SK-N-SH treated with all-trans-retinoic acid at 6 μM for 48 hours (cell line): Measurements from ENCODE around the gene CDKN3.

Experiments used
- ATAC-seq: fragments of 200-7000 bp; cut with Tn5 transposase; 3 replicates; pipeline ENCODE4 v1.9.1; 2020; ENCODE audit warnings: mild to moderate bottlenecking, moderate library complexity
- BACH2 ChIP-seq: fragments of 250-450 bp; sonication (Bioruptor Pico); IDR thresholded peaks from 2 replicates; pipeline ENCODE4 v1.9.0; 2021; ENCODE audit warnings: mild to moderate bottlenecking, borderline replicate concordance
- CSDC2 ChIP-seq: fragments of 250-450 bp; sonication (Bioruptor Pico); IDR thresholded peaks from 2 replicates; pipeline ENCODE4 v1.5.0; 2020; ENCODE audit warnings: mild to moderate bottlenecking, moderate library complexity
- ESRRG ChIP-seq: fragments of 250-450 bp; sonication (Bioruptor Pico); IDR thresholded peaks from 2 replicates; pipeline ENCODE4 v1.6.1; 2021; ENCODE audit warnings: mild to moderate bottlenecking
- GLIS3 ChIP-seq: fragments of 250-450 bp; sonication (Bioruptor Pico); IDR thresholded peaks from 2 replicates; pipeline ENCODE4 v1.5.0; 2020; ENCODE audit warnings: mild to moderate bottlenecking, moderate library complexity
- ISL1 ChIP-seq: fragments of 250-450 bp; sonication (Bioruptor Pico); IDR thresholded peaks from 2 replicates; pipeline ENCODE4 v2.1.2; 2022; ENCODE audit warnings: mild to moderate bottlenecking, moderate library complexity
- OSR1 ChIP-seq: fragments of 250-450 bp; sonication (Bioruptor Pico); IDR thresholded peaks from 2 replicates; pipeline ENCODE4 v1.8.0; 2022; ENCODE audit warnings: moderate library complexity, mild to moderate bottlenecking, inconsistent platforms
- PATZ1 ChIP-seq: fragments of 250-450 bp; sonication (Bioruptor Pico); IDR thresholded peaks from 2 replicates; pipeline ENCODE4 v1.8.0; 2020; ENCODE audit warnings: mild to moderate bottlenecking, moderate library complexity, borderline replicate concordance
- RARB ChIP-seq: fragments of 250-450 bp; sonication (Bioruptor Pico); IDR thresholded peaks from 2 replicates; pipeline ENCODE4 v1.8.0; 2021; ENCODE audit warnings: mild to moderate bottlenecking, moderate library complexity
- SNAI2 ChIP-seq: fragments of 250-450 bp; sonication (Bioruptor Pico); IDR thresholded peaks from 2 replicates; pipeline ENCODE4 v1.5.0; 2020; ENCODE audit warnings: mild to moderate bottlenecking, moderate library complexity
- TCF4 ChIP-seq: fragments of 250-450 bp; sonication (Bioruptor Pico); IDR thresholded peaks from 2 replicates; pipeline ENCODE4 v1.8.0; 2021; ENCODE audit warnings: mild to moderate bottlenecking, moderate library complexity, borderline replicate concordance
- TOX ChIP-seq: fragments of 250-450 bp; sonication (Bioruptor Pico); IDR thresholded peaks from 2 replicates; pipeline ENCODE4 v1.8.0; 2021; ENCODE audit warnings: mild to moderate bottlenecking, moderate library complexity, borderline replicate concordance
- ZFP3 ChIP-seq: fragments of 250-450 bp; sonication (Bioruptor Pico); IDR thresholded peaks from 2 replicates; pipeline ENCODE4 v1.5.0; 2020; ENCODE audit warnings: mild to moderate bottlenecking, moderate library complexity
- ZFP30 ChIP-seq: fragments of 450-650 bp; formaldehyde crosslinking; IDR thresholded peaks from 2 replicates; pipeline ENCODE4 v1.5.0; 2022; ENCODE audit warnings: mild to moderate bottlenecking, moderate library complexity
- ZNF565 ChIP-seq: fragments of 450-650 bp; formaldehyde crosslinking; conservative IDR thresholded peaks from 2 replicates; pipeline ENCODE4 v1.5.0; 2020; ENCODE audit warnings: low read depth, mild to moderate bottlenecking, moderate library complexity
- ZNF70 ChIP-seq: fragments of 450-650 bp; formaldehyde crosslinking; IDR thresholded peaks from 2 replicates; pipeline ENCODE4 v1.5.0; 2020; ENCODE audit warnings: mild to moderate bottlenecking, moderate library complexity
- ZNF8 ChIP-seq: fragments of 450-650 bp; formaldehyde crosslinking; IDR thresholded peaks from 2 replicates; pipeline ENCODE4 v1.5.0; 2020; ENCODE audit warnings: mild to moderate bottlenecking, moderate library complexity
- TF ChIP-seq, protein P1 (sequence below): fragments of 250-450 bp; sonication (Bioruptor Pico); IDR thresholded peaks from 2 replicates; pipeline ENCODE4 v1.5.1; 2020; ENCODE audit warnings: low read depth, mild to moderate bottlenecking, moderate library complexity
- TF ChIP-seq, protein P2 (sequence below): fragments of 250-450 bp; sonication (Bioruptor Pico); IDR thresholded peaks from 2 replicates; pipeline ENCODE4 v1.5.0; 2020; ENCODE audit warnings: mild to moderate bottlenecking, moderate library complexity

Gene CDKN3

GRCh38 chr14:54465654-54466053 lies 68.8 kb downstream of the CDKN3 start (continued):
- TF ChIP-seq ZFP3 (CRISPR knock-in tag) = no peak
- TF ChIP-seq OSR1 (CRISPR knock-in tag) = no peak
- no peak for TF ChIP-seq BACH2 (CRISPR knock-in tag)
- TF ChIP-seq, all 23 proteins: peak for 0

- TF ChIP-seq ISL1 (CRISPR knock-in tag) = no peak
- TF ChIP-seq ESRRG (CRISPR knock-in tag) = no peak
- no peak for TF ChIP-seq RARB (CRISPR knock-in tag)
- TF ChIP-seq PATZ1 (CRISPR knock-in tag) = no peak
- TF ChIP-seq TCF4 (CRISPR knock-in tag) = no peak
- no peak for TF ChIP-seq SNAI2 (CRISPR knock-in tag)
- TF ChIP-seq ZNF70 = no peak
- no peak for TF ChIP-seq OSR1 (CRISPR knock-in tag)
- no peak for TF ChIP-seq ZFP3 (CRISPR knock-in tag)
- TF ChIP-seq BACH2 (CRISPR knock-in tag) = no peak
- TF ChIP-seq CSDC2 (CRISPR knock-in tag) = no peak
- no peak for TF ChIP-seq ZNF8 (CRISPR knock-in tag)
- TF ChIP-seq, protein P1, sequence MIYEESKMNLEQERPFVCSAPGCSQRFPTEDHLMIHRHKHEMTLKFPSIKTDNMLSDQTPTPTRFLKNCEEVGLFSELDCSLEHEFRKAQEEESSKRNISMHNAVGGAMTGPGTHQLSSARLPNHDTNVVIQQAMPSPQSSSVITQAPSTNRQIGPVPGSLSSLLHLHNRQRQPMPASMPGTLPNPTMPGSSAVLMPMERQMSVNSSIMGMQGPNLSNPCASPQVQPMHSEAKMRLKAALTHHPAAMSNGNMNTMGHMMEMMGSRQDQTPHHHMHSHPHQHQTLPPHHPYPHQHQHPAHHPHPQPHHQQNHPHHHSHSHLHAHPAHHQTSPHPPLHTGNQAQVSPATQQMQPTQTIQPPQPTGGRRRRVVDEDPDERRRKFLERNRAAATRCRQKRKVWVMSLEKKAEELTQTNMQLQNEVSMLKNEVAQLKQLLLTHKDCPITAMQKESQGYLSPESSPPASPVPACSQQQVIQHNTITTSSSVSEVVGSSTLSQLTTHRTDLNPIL (CRISPR knock-in tag) = no peak
- TF ChIP-seq ZNF565 (CRISPR knock-in tag) = no peak
- TF ChIP-seq GLIS3 (CRISPR knock-in tag) = no peak
- TF ChIP-seq TOX = no peak
- TF ChIP-seq, protein P2, sequence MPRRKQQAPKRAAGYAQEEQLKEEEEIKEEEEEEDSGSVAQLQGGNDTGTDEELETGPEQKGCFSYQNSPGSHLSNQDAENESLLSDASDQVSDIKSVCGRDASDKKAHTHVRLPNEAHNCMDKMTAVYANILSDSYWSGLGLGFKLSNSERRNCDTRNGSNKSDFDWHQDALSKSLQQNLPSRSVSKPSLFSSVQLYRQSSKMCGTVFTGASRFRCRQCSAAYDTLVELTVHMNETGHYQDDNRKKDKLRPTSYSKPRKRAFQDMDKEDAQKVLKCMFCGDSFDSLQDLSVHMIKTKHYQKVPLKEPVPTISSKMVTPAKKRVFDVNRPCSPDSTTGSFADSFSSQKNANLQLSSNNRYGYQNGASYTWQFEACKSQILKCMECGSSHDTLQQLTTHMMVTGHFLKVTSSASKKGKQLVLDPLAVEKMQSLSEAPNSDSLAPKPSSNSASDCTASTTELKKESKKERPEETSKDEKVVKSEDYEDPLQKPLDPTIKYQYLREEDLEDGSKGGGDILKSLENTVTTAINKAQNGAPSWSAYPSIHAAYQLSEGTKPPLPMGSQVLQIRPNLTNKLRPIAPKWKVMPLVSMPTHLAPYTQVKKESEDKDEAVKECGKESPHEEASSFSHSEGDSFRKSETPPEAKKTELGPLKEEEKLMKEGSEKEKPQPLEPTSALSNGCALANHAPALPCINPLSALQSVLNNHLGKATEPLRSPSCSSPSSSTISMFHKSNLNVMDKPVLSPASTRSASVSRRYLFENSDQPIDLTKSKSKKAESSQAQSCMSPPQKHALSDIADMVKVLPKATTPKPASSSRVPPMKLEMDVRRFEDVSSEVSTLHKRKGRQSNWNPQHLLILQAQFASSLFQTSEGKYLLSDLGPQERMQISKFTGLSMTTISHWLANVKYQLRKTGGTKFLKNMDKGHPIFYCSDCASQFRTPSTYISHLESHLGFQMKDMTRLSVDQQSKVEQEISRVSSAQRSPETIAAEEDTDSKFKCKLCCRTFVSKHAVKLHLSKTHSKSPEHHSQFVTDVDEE (CRISPR knock-in tag) = no peak
- no peak for TF ChIP-seq ZFP30 (CRISPR knock-in tag)
- ATAC-seq = no peak
Measured at GRCh38 chr14:54467280-54467679, 70.5 kb downstream of the CDKN3 start.
